GM19043 (cell line): ENCODE results near the gene BRSK2.

Experiments used
- ATAC-seq: cut with Tn5 transposase; IDR thresholded peaks from one replicate; pipeline ENCODE4 v1.9.1; 2021; ENCODE audit warnings: low read depth; ENCODE audit not compliant: unreplicated experiment

The BRSK2 gene

DNA sequence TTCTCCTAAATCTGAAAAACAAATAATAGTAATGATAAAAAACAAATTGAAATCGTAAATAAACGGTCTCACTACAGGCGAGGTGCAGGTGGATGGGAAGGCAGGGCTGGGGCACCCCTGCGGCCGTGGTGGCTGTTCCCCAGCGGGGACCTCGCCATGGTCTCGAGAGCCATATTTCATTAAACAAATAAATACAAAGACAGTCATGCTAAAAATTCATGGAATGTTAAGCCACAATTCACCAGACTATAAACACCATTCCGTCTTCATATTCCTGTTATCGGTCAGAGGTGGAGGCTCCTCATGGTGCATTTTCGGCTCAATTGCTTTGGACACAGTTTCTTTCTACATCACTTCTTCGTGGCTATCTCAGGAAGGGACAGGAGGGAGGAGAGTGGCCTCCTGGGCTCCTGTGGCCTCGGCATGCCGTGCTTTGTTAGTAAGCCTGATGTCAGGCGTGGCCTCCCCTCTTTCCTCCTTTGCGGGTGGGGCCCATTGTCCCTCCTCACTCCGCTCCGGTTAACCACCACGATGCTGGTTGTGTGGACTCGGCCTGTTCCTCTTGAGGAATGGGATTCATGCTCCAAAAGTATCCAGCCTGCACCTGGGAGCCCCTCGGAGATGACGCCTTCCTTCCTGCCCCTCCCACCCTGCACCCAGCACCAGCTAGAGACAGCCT, 16.1 kb upstream of the BRSK2 start:
- no peak for ATAC-seq

DNA sequence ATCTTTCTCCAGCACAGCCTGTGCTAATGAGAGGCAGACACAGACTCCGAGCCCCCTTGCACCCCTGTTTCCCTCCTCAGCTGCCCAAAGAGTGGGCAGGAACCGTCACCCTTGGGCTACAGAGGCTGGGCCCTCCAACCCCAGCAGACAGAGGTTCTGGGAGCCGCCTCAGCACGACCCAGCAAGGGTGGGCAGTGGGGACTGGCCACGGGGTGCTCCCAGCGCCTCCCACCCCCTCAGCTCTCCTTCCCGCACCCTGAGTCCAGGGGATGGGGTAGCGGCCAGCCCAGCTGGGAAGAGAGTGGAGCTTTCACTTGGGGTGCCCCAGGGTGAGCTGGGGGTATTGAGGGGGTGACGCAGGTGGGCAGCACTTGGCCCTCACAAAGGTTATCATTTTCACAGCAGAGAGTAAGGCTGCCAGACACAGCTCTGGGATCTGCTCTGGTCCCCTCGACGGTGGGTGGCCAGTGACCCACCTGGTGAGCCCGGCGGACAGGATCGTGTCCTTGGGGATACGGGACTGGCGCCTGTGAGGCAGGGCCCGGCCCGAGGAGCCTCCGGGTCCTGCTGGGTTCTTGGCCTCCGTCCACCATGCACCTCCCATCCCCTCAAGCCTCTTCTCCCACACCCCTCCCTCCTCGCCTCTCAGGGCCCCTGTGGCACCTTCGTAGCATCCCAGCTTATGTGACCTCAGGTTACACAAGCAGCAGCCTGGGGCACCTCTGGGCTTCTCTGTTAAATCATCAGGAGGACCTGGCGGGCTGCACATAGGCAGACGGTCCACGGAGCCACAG, 14.4 kb upstream of the BRSK2 start:
- no peak for ATAC-seq

DNA sequence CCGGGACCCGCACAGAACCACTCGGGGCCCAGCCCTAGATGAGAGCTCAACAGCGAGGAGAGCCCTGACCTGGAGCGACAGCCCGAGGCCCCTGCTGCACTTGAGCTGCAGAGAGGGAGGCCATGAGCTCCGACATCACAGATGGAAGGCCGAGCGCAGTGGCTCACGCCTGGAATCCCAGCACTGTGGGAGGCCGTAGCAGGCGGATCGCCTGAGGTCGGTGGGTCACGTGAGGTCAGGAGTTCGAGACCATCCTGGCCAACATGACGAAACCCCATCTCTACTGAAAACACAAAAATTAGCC, 13.8 kb upstream of the BRSK2 start:
- ATAC-seq, result no peak

DNA sequence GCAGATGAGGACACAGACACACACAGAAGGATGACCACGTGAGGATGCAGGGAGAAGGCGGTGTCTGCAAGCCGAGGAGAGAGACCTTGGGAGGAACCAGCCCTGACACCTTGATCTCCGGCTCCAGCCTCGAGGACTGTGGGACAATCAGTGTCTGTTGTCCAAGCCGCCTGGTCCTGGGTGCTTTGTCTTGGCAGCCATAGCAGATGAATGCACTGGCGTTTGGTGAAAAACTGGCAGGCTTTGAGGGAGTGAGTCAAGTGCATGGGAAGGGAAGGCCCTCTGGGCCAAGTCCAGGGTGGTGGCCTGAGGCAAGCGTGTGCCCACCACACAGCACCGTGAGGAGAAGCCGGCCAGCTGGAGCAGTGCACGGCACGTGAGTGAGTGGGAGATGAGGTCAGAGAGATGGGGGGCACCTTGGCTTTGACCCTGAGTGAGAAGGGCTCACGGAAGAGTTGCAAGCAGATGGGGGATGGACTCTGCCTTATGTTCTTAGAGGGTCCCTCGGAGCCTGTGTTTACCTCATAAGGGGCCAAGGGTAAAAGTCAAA, 12.4 kb upstream of the BRSK2 start:
- no peak for ATAC-seq

DNA sequence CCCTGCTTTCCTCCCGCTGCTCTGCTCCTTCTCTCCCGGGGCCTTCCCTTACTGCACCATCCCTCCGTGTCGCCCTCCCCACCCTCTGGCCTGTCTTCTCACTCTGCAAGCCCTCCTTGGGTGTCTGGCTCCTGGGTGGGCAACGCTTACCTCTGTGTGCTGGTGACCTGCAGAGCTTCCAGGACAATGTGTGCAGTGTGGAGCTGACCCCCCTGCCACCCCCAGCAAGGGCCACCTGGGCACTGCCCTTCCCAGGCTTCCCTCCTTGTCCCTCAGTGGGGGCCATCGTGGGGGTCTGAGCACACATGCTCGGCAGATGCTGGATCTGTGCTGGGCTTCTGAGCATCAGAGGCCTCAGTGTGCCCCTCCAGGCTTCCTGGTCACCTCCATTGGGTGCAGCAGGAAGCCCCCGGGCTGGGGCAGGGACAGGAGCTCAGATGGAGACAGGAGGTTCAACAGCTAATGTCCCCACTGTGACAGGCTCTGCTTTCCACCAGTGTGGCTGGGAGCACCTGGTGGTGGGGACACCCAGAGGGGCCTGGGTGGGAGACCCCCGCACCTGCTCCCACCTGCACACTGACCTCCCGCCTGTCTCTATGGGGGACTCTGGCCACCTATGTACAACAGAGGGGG, 7.8 kb upstream of the BRSK2 start:
- no peak for ATAC-seq

DNA sequence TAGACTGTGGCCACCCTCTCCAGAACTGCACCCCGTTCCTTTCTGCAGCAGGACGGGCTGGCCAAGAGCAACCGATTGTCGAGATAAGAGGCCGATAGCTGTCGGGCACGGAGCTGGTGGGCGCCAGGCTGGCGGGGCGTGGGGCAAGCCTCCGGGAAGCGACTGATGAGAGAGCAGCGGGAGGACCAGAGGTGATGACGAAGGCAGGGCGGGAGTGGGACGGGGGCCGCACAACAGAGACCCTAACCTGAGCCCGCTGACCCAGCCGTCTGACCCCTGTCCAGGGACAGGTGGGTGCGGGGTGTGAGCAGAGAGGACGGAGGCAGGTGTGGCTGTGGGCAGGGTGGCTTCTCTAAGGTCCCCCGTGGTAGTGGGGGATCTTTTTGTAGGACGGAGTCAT, 7.3 kb upstream of the BRSK2 start:
- no peak for ATAC-seq

DNA sequence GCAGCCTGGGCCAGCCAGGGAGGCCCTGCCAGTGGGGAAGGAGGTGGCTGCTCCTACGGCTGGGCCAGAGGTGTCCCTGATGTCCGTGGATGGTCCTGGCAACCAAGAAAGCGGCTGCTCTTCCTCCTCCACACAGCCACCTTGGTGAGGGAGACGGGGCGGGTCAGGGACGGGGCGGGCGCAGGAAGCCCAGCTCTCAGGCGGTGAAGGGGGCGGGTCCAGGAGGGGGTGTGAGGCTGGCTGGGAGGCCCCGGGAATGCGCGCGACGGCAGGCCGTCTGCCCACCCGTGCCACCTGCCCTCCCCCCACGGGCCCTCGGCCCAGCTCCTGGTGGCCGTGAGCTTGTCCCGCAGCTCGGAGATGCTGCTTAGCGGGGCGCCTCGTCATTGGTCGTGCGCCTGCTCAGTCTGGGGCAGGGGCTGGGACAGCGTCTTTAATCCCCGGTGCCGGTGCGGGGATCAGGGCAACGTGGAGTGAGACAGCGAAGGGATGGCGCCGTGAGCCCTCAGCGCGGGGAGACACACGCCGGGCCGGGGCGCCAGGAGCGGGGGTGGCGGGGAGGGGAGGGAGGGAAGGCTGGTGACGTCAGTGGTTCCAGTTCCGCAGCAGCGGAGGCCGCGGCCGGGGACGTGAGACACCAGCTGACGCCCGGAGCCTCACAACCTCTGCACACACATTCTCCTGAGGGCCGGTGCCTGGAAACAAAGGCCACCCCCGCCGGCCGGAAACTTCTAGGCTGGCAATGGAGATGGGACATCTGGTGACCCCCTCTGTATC, 6.7 kb upstream of the BRSK2 start:
- no peak for ATAC-seq

DNA sequence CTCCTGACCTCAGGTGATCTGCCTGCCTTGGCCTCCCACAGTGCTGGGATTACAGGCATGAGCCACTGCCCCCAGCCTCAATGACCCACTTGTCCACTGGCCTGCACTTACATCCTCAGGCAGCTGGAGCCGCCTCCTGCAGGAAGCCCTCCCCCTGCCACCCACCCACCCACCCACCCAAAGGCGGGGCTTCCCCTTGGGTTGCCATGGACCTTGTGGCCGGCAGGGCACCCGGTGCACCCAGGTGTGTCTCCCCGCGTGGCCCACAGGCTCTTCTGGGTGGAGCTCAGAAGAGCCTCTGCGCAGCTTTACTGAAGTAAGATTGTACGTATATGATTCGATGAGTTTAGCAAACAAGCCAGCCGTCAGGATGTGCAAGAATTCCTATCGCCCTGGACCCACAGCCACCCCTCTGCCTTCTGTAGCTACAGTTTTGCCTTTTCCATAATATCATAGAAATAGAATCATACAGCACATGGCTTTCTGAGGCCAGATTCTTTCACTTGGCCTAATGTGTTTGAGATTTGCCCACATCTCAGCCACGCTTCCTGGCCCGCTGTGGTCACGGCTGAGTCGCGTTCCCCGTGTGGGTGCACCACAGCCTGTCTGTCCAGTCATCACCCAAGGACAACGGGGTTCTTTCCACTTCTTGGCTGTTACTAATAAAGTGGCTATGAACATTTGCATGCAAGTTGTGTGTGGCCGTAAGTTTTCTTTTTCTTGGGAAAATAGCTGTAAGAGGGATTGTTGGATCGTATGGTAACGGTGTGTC, 5.3 kb upstream of the BRSK2 start:
- ATAC-seq, result no peak

DNA sequence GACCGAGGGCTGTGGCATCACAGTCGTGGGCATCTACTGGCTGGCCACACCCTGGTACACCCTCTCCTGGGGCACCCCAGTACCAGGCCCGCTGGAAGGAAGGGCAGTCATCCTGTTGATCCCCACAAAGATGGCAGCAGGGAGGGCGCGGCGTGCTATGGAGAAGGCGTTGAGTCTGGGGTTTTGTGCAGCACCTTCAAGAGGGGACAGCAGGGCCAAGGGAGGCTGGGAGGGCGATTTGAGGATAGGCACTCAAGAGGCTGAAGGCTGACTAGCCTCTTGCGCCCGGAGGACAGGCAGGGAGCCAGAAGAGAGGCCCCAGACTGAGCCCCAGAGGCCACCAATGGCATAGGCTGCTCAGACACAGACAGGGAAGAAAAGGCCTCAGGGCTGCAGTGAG, 2.2 kb upstream of the BRSK2 start:
- no peak for ATAC-seq

DNA sequence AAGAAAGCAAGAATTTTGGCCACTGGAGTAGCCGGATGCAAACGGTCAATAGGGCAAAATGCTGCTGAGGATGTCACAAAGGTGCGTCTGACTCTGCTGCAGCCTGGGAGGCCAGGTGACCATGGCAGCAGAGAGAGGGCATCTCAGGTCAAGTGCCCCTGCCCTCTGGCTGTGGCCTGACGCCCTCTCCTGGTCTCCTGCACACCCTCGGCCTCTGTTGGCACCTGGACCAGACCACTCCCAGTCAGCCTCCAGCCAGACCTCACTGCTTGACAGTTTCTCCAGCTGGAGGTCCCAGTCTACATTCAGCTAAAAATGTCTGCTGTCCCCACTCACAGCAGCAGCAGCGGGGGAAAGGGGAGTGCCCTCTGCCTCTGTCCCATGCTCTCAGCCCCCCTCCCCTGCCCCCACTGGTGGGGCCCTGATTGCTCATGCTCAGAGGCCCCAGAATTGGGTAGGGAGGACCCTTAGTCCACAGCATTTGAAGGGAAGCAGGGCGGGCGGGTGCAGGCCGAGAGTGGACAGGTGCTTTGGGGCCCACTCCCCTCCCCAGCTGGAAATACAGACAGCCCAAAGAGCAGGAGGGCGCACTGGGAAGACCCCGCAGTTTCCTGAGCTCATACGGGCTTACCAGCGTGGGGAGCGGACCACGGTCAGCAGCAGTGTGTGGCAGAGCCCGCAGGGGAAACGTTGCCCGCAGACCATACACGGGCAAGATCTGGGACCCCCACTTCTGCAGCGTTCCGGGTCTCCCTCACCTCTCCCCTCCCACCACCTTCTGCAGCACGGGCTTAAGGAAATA, 1.6 kb upstream of the BRSK2 start:
- no peak for ATAC-seq

DNA sequence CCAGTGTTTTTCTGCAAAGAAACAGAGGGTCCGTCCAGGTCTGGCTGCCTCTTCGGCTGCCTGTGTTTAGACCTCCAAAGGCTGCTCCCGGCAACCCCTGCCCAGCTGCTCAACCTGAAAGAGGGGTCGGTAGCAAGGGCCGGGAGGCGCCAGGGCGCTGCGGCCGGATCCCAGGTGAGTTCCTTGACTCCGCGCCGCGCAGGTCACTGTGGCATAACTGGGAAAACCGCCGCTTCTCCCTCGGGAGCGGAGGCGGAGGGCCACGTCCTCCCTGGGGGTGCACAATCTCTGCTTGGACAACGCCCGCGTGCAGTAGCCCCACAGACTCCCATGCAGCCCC, 1.0 kb upstream of the BRSK2 start:
- ATAC-seq, result no peak

DNA sequence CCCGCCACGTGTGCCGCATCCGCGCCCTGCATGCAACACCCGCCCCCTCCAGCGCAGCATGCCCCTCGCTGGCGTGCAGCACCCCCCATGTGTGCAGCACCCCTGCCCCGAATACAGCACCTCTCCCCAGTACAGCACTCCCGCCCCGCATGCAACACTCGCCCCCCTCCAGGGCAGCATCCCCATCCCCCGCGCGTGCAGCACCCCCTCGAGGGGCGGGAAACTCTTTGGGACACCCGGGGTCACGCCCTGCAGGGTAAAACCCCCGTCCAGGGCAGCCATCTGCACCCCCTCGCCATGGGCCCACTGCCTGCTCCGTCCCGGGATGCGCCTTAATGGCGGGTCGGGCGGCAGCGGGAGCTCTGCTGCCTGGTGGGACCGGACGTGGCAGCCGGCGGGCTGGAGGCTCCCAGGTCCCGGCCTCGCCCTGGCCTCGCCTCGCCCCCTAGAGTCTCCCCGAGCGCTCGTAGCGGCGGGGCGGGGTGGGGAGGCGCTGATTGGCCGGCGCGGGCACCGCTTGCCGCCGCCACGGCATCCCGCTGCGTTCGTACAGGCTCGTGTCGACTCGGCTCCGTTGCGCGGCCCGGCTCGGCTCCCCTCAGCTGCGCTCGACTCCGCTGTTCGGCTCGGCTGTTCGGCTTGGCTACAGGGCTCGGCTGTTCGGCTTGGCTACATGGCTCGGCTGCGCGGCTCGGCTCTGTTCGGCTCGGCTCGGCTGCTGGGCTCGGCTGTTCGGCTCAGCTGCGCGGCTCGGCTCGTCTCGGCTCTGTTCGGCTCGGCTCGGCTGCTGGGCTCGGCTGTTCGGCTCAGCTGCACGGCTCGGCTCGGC, 417 bp upstream of the BRSK2 start:
- ATAC-seq, result peak; percentile 79

DNA sequence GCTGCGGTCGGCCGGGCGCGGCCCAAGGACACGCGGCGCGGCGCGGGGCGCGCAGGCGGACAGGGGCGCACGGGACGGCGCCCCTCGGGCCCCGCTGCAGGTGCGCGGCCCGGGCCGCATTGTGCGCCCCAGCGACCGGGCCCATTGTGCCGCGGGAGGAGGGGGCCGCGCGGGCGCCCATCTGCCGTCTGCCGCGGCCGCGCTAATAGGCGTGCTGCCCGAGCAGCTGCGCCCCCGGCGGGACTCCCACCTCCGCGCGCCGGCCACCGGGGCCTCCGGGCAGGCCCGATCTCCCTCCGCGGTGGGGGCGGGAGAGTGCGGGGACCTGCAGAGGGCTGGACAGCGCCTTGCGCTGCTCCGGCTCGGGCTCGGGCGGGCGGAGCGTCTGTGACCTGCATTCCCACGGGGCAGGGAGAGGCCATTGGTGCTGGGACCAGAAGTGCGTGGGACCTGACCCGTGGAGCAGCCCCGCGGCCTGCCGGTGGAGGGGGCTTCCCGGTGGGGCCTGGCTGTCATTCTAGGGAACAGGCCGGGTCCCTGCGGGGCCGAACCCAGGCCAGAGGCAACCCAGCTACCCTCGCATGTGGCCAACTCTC, 933 bp downstream of the BRSK2 start:
- ATAC-seq, result no peak

DNA sequence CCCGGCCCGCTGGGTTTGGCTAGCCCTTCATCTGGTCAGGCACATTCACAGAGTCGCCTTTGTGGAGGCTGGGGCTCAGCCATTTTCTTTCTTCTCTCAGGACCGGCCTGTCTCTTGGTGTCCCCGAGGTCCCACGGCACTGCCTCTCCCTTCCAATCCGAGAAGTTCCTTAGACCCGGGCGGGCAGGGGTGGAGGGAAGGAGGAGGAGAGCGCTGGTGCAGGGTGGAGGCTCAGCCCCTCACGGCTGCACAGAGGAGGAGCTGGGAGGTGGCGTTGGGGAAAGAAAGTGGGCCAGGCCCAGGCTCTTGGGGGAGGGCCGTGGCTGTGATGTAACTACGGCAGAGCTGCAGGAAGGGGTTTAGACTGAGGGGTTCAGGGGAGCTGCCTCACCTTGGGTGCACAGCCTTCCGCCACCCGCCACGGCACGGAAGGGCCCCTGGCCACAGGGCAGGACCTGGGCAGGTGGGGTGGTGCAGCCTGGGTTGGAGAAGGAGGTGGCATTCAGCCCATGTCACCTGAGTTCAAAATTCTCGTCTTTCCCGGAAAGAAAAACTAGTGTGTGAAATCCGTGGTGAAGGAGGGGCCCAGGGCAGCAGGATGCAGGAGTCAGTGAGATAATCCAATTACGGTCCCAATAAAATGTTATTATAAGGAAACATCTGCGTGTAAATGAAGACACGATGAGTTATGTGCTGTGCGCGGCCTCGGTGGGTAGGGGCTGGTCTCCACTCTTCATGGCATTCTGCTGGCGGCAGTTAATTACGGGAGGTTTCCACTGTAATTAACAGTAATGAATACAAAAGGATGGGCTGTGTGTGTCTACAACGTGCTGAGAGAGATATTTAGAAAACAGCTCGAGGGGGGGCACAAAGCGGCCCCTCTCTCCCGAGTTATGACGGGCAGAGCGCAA, 1.7 kb downstream of the BRSK2 start:
- no peak for ATAC-seq

DNA sequence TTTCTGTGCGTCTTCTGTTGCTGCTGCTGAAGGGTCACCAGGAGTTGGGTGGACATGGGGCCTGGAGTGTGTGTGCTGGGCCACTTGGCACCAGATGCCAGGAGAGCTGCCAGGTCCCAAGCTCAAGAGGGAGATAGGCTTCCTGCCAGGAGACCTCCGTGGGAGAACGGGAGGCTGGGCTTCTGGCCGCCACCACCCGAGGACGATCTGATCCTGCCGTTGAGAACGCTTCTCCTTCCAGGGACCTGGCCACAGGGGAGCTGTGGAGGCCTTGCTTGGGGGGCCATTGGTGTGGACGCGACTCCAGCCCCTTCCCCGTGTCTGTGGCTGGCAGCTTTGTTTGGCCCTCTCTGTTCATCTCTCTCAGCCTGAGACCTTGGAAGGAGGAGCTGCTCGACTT, 2.4 kb downstream of the BRSK2 start:
- ATAC-seq, result no peak

DNA sequence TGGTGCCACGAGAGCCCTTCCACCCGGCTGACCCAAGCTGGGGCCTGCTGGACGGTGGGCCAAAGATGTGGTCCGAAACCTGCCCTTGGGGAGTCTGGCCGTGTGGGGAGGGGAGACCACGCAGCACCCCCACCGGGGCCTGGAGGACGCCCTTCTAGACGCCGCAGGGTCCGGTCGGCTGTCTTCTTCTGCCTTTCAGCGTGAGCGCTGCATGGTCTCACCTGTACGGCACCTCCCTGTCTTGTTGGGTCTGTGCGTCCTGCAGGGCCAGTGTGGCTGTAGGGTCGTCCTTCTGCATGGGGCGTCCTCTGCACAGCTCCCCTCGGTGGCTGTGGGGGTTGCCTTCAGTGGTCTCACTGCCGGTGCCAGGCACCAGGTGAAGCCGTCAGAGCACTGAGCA, 2.8 kb downstream of the BRSK2 start:
- ATAC-seq, result no peak

DNA sequence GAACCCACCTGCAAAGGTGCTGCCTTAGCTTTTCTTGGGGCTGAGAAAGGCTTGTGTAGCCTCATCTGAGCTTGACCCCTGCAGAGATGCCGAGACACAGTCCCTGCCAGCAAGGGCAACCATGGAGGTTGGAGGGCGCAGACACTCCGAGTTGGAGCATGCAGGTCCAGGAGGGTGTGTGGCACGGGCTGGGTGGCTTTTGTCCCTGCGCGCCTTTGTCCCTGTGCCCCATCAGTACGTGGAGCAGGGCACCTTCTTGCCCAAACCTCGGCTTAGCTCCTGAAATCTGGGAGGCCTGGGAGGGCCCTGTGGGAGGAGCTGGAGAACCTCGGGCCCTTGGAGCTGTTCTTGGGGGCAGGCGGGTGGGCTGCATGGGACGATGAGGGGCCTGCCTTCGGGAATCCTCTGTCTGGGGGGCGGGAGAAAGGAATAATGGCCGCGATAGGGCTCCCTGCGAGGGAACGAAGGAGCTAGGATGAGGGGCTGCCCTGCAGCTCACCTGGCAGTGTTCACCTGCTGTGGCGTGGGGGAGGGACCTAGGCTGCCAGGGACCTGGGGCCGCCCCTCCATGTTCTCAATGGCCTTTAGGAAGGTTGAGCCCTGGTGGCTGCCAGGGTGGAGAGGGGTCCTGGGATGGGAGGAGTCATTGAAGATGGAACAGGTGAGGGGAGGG, 3.4 kb downstream of the BRSK2 start:
- ATAC-seq, result no peak
